Measurements from ENCODE around the gene CDCA8.

CDCA8 gene

GRCh38 chr1:37662031-37662755 lies 30.1 kb upstream of the CDCA8 start:
- Histone ChIP-seq H3K27ac (ENCODE audit: insufficient read depth in 1 of 2, low read depth in 1 of 2, low read length in 2 of 2, poor library complexity in 1 of 2, severe bottlenecking in 2 of 2) (no peak overlapping the region), H3K4me1 (ENCODE audit: control extremely low read depth in 1 of 4, control insufficient read depth in 4 of 4, insufficient read depth in 4 of 4, low read length in 3 of 4) (no peaks in the 10 kb centered on the region), H3K9me3 (ENCODE audit: control extremely low read depth in 1 of 5, control insufficient read depth in 4 of 5, insufficient read depth in 2 of 5, low read depth in 1 of 5, low read length in 4 of 5) (no peaks in the 10 kb centered on the region), H3K27me3 (replicated peaks in 2 of 5; ENCODE audit: control insufficient read depth in 4 of 5, insufficient read depth in 5 of 5, low read length in 4 of 5) (peaks cover 0 to 5% (median 3%) of the 10 kb centered on the region in 5 experiments), H3K4me3 (ENCODE audit: control insufficient read depth in 1 of 7, extremely low read depth in 1 of 7, insufficient read depth in 4 of 7, low read depth in 2 of 7, low read length in 6 of 7) (no peak overlapping the region), H3K36me3 (ENCODE audit: control insufficient read depth in 4 of 4, insufficient read depth in 4 of 4, low read length in 3 of 4) (no peaks in the 10 kb centered on the region)
- ChIA-PET CTCF (interaction anchor here (1.4 kb wide), 1 partner anchor 20 kb away, joined by 5 read pairs; no protein-coding TSS in a partner anchor), POLR2A (no interaction called here)
- 97% methylated on average over 10 of the region's 11 CpGs for WGBS (ENCODE audit: insufficient coverage)
- no peak for DNase-seq

DNA sequence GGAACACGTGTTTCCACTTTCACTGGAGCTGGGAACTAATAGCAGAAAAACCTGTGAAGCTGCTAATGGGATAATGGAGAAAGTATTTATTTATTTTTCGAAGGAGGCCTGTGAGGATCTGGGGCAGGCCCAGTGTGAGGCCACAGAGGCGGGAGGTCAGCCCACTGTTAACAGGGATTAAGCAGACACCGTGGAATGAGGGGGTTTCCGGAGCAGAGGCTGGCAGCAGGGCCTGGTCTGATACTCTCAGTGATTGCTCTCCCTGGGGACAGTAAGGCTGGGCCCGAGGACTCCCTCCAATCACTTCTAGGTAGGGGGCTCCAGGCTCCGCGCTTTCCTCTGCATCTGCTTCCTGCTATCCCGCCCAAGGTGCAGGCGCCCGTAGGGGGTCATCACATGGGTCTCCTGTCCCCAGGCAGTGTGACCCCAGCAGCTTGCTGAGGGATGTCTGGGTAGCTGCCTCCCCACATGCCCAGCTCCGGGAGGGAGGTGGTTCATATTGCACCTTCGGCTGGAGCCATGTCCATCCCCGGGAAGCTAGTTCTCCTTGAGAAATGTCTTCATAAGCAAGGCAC lies 28.8 kb upstream of the CDCA8 start:
- no peak overlapping the region for H3K4me3 ChIP-seq (ENCODE audit: control insufficient read depth in 1 of 7, extremely low read depth in 1 of 7, insufficient read depth in 4 of 7, low read depth in 2 of 7, low read length in 6 of 7)
- no peaks in the 10 kb centered on the region for H3K36me3 ChIP-seq (ENCODE audit: control insufficient read depth in 4 of 4, insufficient read depth in 4 of 4, low read length in 3 of 4)
- no peaks in the 10 kb centered on the region for H3K9me3 ChIP-seq (ENCODE audit: control extremely low read depth in 1 of 5, control insufficient read depth in 4 of 5, insufficient read depth in 2 of 5, low read depth in 1 of 5, low read length in 4 of 5)
- no peaks in the 10 kb centered on the region for H3K4me1 ChIP-seq (ENCODE audit: control extremely low read depth in 1 of 4, control insufficient read depth in 4 of 4, insufficient read depth in 4 of 4, low read length in 3 of 4)
- ChIA-PET POLR2A (no interaction called here), CTCF (interaction anchor here (1.1 kb wide), 1 partner anchor 10 kb away, joined by 3 read pairs; no protein-coding TSS in a partner anchor)
- DNase-seq: no peak
- H3K27me3 ChIP-seq (replicated peaks in 2 of 5; ENCODE audit: control insufficient read depth in 4 of 5, insufficient read depth in 5 of 5, low read length in 4 of 5): peaks cover 0 to 9% (median 2%) of the 10 kb centered on the region in 5 experiments
- H3K27ac ChIP-seq (ENCODE audit: insufficient read depth in 1 of 2, low read depth in 1 of 2, low read length in 2 of 2, poor library complexity in 1 of 2, severe bottlenecking in 2 of 2): no peak overlapping the region
- 84% methylated on average over 14 of the region's 14 CpGs for whole genome bisulfite sequencing (ENCODE audit: insufficient coverage)

- 97% methylated on average over 9 of the region's 11 CpGs for WGBS (ENCODE audit: insufficient coverage)
- Histone ChIP-seq H3K4me1 (ENCODE audit: control extremely low read depth in 1 of 4, control insufficient read depth in 4 of 4, insufficient read depth in 4 of 4, low read length in 3 of 4) (no peaks in the 10 kb centered on the region), H3K9me3 (ENCODE audit: control extremely low read depth in 1 of 5, control insufficient read depth in 4 of 5, insufficient read depth in 2 of 5, low read depth in 1 of 5, low read length in 4 of 5) (no peaks in the 10 kb centered on the region), H3K36me3 (ENCODE audit: control insufficient read depth in 4 of 4, insufficient read depth in 4 of 4, low read length in 3 of 4) (no peaks in the 10 kb centered on the region), H3K4me3 (ENCODE audit: control insufficient read depth in 1 of 7, extremely low read depth in 1 of 7, insufficient read depth in 4 of 7, low read depth in 2 of 7, low read length in 6 of 7) (no peak overlapping the region), H3K27me3 (replicated peaks in 2 of 5; ENCODE audit: control insufficient read depth in 4 of 5, insufficient read depth in 5 of 5, low read length in 4 of 5) (peaks cover 0 to 19% (median 4%) of the 10 kb centered on the region in 5 experiments), H3K27ac (ENCODE audit: insufficient read depth in 1 of 2, low read depth in 1 of 2, low read length in 2 of 2, poor library complexity in 1 of 2, severe bottlenecking in 2 of 2) (no peak overlapping the region)
- POLR2A ChIA-PET: no interaction called here
- no peak for DNase-seq
- CTCF ChIA-PET: interaction anchor here (1.0 to 1.3 kb wide), 2 partner anchors 9 to 65 kb away, joined by 3 to 4 read pairs; no protein-coding TSS in a partner anchor
Observed at GRCh38 chr1:37666241-37666867, 26.0 kb upstream of the CDCA8 start.

DNA sequence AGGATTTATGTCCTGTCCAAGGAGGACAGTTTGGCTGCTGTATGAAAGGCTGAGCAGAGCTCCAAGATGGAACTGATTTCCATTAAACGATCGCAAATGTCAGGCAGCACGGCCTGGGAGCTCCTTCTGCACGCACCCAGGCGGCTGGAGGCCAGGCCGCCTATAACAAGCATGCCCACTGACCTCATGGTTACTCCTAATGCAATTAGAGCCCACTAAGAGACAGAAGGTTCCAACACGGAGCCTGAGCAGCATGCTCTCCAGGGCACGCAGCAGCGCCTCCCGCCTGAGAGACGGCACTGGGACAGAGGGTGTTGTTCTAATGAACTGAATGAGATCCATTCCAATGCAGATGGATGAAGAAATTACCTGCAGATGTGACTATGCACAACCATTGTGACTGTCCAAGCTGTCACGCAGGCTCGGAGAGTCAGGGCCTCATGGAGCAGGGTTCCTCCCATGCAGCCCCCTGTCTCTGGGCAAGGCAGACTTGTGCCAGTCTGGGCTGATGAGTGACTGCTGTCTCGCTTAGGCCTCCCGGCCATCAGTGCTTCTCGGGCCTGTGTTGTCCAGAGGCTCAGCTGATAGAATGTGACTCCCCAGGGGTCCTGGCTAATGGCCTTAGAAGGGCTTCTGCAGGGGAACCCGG lies 25.2 kb upstream of the CDCA8 start:
- ChIA-PET CTCF (interaction anchor here (0.7 to 1.3 kb wide), 2 partner anchors 10 to 65 kb away, joined by 3 read pairs; no protein-coding TSS in a partner anchor), POLR2A (no interaction called here)
- 94% methylated on average over 16 of the region's 17 CpGs for WGBS (ENCODE audit: insufficient coverage)
- Histone ChIP-seq H3K4me3 (ENCODE audit: control insufficient read depth in 1 of 7, extremely low read depth in 1 of 7, insufficient read depth in 4 of 7, low read depth in 2 of 7, low read length in 6 of 7) (no peak overlapping the region), H3K27me3 (replicated peaks in 2 of 5; ENCODE audit: control insufficient read depth in 4 of 5, insufficient read depth in 5 of 5, low read length in 4 of 5) (peaks cover 0 to 22% (median 5%) of the 10 kb centered on the region in 5 experiments), H3K36me3 (ENCODE audit: control insufficient read depth in 4 of 4, insufficient read depth in 4 of 4, low read length in 3 of 4) (no peaks in the 10 kb centered on the region), H3K9me3 (ENCODE audit: control extremely low read depth in 1 of 5, control insufficient read depth in 4 of 5, insufficient read depth in 2 of 5, low read depth in 1 of 5, low read length in 4 of 5) (no peaks in the 10 kb centered on the region), H3K27ac (ENCODE audit: insufficient read depth in 1 of 2, low read depth in 1 of 2, low read length in 2 of 2, poor library complexity in 1 of 2, severe bottlenecking in 2 of 2) (no peak overlapping the region), H3K4me1 (ENCODE audit: control extremely low read depth in 1 of 4, control insufficient read depth in 4 of 4, insufficient read depth in 4 of 4, low read length in 3 of 4) (no peaks in the 10 kb centered on the region)
- no peak for DNase-seq

DNA sequence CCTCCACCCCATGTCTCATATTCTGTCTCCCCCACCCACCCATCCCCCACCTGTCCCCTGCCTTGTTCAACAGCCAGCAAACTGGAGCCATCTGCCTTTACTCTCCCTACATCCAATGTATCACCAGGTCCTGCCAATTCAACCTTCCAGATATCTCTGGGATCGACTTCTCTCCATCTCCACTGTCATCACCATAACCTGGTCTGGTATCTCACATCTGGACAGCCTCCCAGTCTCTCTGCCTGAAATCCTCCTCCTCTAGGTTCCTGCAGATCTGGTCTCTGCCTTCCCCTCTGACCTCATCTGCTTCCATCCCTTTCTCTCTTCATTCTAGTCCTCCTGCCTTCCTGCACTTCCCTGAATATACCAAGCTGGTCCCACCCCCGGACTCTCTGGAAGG lies 22.2 kb upstream of the CDCA8 start:
- Histone ChIP-seq H3K4me1 (ENCODE audit: control extremely low read depth in 1 of 4, control insufficient read depth in 4 of 4, insufficient read depth in 4 of 4, low read length in 3 of 4) (peaks cover 0 to 3% (median 0%) of the 10 kb centered on the region in 4 experiments), H3K36me3 (ENCODE audit: control insufficient read depth in 4 of 4, insufficient read depth in 4 of 4, low read length in 3 of 4) (no peaks in the 10 kb centered on the region), H3K27me3 (replicated peaks in 2 of 5; ENCODE audit: control insufficient read depth in 4 of 5, insufficient read depth in 5 of 5, low read length in 4 of 5) (peaks cover 0 to 25% (median 4%) of the 10 kb centered on the region in 5 experiments), H3K27ac (ENCODE audit: insufficient read depth in 1 of 2, low read depth in 1 of 2, low read length in 2 of 2, poor library complexity in 1 of 2, severe bottlenecking in 2 of 2) (no peak overlapping the region), H3K9me3 (ENCODE audit: control extremely low read depth in 1 of 5, control insufficient read depth in 4 of 5, insufficient read depth in 2 of 5, low read depth in 1 of 5, low read length in 4 of 5) (no peaks in the 10 kb centered on the region), H3K4me3 (ENCODE audit: control insufficient read depth in 1 of 7, extremely low read depth in 1 of 7, insufficient read depth in 4 of 7, low read depth in 2 of 7, low read length in 6 of 7) (no peak overlapping the region)
- 100% methylated on average over 2 of the region's 2 CpGs for WGBS (ENCODE audit: insufficient coverage)
- CTCF ChIA-PET: interaction anchor here (0.6 to 16.2 kb wide), 2 partner anchors 12 to 67 kb away, joined by 3 to 187 read pairs; no protein-coding TSS in a partner anchor
- POLR2A ChIA-PET: no interaction called here
- DNase-seq: no peak

DNA sequence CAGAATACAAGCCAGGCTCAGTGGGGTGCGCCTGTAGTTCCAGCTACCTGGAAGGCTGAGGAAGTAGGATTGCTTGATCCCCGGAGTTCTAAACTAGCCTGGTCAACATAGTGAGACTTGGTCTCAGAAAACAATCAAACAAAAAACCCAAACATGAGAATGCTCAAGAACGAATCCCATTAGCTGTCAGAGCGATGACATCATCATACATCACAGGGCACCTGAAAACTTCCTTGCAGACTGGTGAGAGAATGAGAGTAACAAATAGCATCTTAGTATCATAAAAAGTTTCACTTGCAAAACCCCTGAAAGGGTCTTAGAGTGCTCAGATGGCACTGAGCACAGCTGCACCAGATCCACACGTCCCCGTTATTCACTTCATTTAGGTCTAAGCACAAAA lies 21.1 kb upstream of the CDCA8 start:
- Histone ChIP-seq H3K27me3 (replicated peaks in 2 of 5; ENCODE audit: control insufficient read depth in 4 of 5, insufficient read depth in 5 of 5, low read length in 4 of 5) (peaks cover 0 to 25% (median 4%) of the 10 kb centered on the region in 5 experiments), H3K9me3 (ENCODE audit: control extremely low read depth in 1 of 5, control insufficient read depth in 4 of 5, insufficient read depth in 2 of 5, low read depth in 1 of 5, low read length in 4 of 5) (no peaks in the 10 kb centered on the region), H3K4me1 (ENCODE audit: control extremely low read depth in 1 of 4, control insufficient read depth in 4 of 4, insufficient read depth in 4 of 4, low read length in 3 of 4) (peaks cover 2 to 11% (median 4%) of the 10 kb centered on the region in 4 experiments), H3K27ac (ENCODE audit: insufficient read depth in 1 of 2, low read depth in 1 of 2, low read length in 2 of 2, poor library complexity in 1 of 2, severe bottlenecking in 2 of 2) (no peak overlapping the region), H3K4me3 (ENCODE audit: control insufficient read depth in 1 of 7, extremely low read depth in 1 of 7, insufficient read depth in 4 of 7, low read depth in 2 of 7, low read length in 6 of 7) (no peak overlapping the region), H3K36me3 (ENCODE audit: control insufficient read depth in 4 of 4, insufficient read depth in 4 of 4, low read length in 3 of 4) (no peaks in the 10 kb centered on the region)
- WGBS (ENCODE audit: insufficient coverage): 89% methylated on average over 4 of the region's 6 CpGs
- POLR2A ChIA-PET: no interaction called here
- no peak for DNase-seq
- CTCF ChIA-PET: interaction anchor here (16.2 kb wide), 1 partner anchor 68 kb away, joined by 187 read pairs; no protein-coding TSS in a partner anchor

Measured in common myeloid progenitor, CD34-positive (primary cell).